Ascending aorta (tissue), 2 donors: ENCODE data around the gene HIVEP3. TPM values are rescaled to one million over a fixed set of nuclear protein-coding genes. Genes with fewer than 3 reads are reported as not detected.

Source experiments
- DNase-seq, 2 donors: peaks; one replicate each; pipeline ENCODE4 v3.0.0-alpha.2; 2019; ENCODE audit warnings: low spot score in 2 of 2
- H3K27ac ChIP-seq, 2 donors: fragments of 200-600 bp; sonication (generic); one replicate each; pipeline ENCODE4 v1.5.1; 2016 to 2017; ENCODE audit warnings: mild to moderate bottlenecking in 1 of 2
- H3K27me3 ChIP-seq: fragments of 200-600 bp; sonication (generic); one replicate; pipeline ENCODE4 v1.5.1; 2017
- H3K36me3 ChIP-seq, 2 donors: fragments of 200-600 bp; sonication (generic); one replicate each; pipeline ENCODE4 v1.5.1; 2016
- H3K4me1 ChIP-seq, 2 donors: fragments of 200-600 bp; sonication (generic); one replicate each; pipeline ENCODE4 v1.5.1; 2016 to 2017; ENCODE audit warnings: mild to moderate bottlenecking in 1 of 2
- H3K4me3 ChIP-seq, 2 donors: fragments of 200-600 bp; sonication (generic); one replicate each; pipeline ENCODE4 v1.5.1; 2016 to 2017; ENCODE audit warnings: mild to moderate bottlenecking in 1 of 2
- H3K9me3 ChIP-seq, 2 donors: fragments of 200-600 bp; sonication (generic); one replicate each; pipeline ENCODE4 v1.5.1; 2016
- intact Hi-C: fragments of 100-400 bp; cut with DNase I; formaldehyde crosslinking; loops from one replicate; pipeline ENCODE4 v1.15.1; 2023
- total RNA-seq: library from RNA; depleted of rRNA; stranded (reverse); fragments of >200 nt; gene quantifications from one replicate; pipeline ENCODE4 v1.1.0, GENCODE V29; 2016
- TF ChIP-seq, protein P1 (sequence below), 3 experiments: fragments of 200-600 bp in 2 of 3; fragments of 450-650 bp in 1 of 3; sonication (generic) in 2 of 3; IDR thresholded peaks; one replicate each; pipeline ENCODE4 v1.5.1; 2016 to 2019; ENCODE audit warnings: antibody characterized with exemption in 3 of 3, mild to moderate bottlenecking in 1 of 3, moderate library complexity in 1 of 3

HIVEP3 gene
- total RNA-seq, 1 donor from 2014 or later = 0.32 TPM

GRCh38 chr1:41870076-41870562 is 48.6 kb downstream of the HIVEP3 start:
- no peak for DNase-seq
- no peaks in the 10 kb centered on the region for H3K4me1 ChIP-seq
- TF ChIP-seq, protein P1, sequence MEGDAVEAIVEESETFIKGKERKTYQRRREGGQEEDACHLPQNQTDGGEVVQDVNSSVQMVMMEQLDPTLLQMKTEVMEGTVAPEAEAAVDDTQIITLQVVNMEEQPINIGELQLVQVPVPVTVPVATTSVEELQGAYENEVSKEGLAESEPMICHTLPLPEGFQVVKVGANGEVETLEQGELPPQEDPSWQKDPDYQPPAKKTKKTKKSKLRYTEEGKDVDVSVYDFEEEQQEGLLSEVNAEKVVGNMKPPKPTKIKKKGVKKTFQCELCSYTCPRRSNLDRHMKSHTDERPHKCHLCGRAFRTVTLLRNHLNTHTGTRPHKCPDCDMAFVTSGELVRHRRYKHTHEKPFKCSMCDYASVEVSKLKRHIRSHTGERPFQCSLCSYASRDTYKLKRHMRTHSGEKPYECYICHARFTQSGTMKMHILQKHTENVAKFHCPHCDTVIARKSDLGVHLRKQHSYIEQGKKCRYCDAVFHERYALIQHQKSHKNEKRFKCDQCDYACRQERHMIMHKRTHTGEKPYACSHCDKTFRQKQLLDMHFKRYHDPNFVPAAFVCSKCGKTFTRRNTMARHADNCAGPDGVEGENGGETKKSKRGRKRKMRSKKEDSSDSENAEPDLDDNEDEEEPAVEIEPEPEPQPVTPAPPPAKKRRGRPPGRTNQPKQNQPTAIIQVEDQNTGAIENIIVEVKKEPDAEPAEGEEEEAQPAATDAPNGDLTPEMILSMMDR (IDR thresholded peaks at IDR 0.05) = no peak
- H3K36me3 ChIP-seq = no peaks in the 10 kb centered on the region
- intact Hi-C loops = no loop called here
- no peaks in the 10 kb centered on the region for H3K9me3 ChIP-seq
- H3K27ac ChIP-seq = no peak overlapping the region
- H3K4me3 ChIP-seq = no peak overlapping the region
- H3K27me3 ChIP-seq = no peaks in the 10 kb centered on the region

DNA sequence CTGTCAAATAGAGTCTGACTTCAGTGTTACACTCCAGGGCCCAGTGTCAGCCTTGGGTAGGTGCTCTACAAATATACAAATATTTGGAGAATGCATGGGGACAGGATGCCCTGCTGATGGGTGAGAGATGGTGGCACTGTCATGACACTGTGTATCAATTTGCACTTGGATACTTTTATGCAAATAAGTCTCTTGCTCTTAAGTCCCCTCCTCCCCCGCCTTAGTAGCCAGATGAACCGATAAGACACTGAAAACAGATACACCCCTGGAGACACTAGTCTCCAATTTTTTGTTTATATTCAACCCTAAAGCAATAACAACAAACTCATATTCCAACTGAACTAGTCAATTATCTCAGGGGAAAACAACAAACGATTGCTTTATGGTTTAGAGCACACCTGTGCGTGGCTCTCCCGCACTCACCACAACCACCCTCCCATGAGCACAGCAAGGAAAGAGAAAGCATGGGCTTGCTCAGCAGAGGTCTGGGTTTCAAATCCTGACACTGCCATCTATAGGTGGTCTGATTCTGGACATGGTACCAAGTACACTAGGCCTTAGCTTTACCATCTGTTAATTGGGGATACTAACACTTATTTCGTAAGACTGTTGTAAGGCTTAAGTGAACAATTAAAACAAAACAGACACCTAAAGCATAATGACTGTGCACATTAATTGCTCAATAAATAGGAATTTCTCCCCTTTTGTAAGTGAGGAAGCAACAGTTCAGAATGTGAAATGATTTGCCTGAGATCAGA is 50.3 kb downstream of the HIVEP3 start:
- TF ChIP-seq, protein P1 (IDR thresholded peaks at IDR 0.05) = no peak
- intact Hi-C loops = no loop called here
- Histone ChIP-seq H3K27ac (no peak overlapping the region), H3K4me1 (no peaks in the 10 kb centered on the region), H3K27me3 (no peaks in the 10 kb centered on the region), H3K9me3 (no peaks in the 10 kb centered on the region), H3K4me3 (no peak overlapping the region), H3K36me3 (no peaks in the 10 kb centered on the region)
- DNase-seq = no peak

DNA sequence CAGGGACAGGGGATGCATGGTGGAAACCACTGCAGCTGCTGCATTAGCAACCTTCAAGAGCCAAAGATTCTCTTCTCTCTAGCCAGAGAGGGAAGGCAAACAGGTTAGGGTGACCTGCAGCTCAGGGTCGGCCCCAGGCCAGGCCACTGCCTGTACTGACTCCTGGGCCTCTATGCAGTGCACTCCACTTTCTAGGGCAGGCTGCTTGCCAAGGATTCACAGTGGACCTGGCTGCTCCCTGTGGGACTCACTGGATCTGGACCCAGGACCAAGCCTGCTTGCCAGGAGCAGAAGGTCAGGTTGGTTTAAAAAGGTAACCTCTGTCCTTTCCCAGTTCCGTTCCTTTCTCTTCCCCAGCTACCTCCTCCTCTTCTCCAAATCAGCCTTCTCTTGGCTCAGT is 52.4 kb downstream of the HIVEP3 start:
- TF ChIP-seq, protein P1 (IDR thresholded peaks at IDR 0.05) = no peak
- H3K36me3 ChIP-seq = no peaks in the 10 kb centered on the region
- no peaks in the 10 kb centered on the region for H3K27me3 ChIP-seq
- no peak overlapping the region for H3K4me3 ChIP-seq
- intact Hi-C loops = no loop called here
- no peak overlapping the region for H3K27ac ChIP-seq
- H3K4me1 ChIP-seq = no peaks in the 10 kb centered on the region
- no peaks in the 10 kb centered on the region for H3K9me3 ChIP-seq
- no peak for DNase-seq

DNA sequence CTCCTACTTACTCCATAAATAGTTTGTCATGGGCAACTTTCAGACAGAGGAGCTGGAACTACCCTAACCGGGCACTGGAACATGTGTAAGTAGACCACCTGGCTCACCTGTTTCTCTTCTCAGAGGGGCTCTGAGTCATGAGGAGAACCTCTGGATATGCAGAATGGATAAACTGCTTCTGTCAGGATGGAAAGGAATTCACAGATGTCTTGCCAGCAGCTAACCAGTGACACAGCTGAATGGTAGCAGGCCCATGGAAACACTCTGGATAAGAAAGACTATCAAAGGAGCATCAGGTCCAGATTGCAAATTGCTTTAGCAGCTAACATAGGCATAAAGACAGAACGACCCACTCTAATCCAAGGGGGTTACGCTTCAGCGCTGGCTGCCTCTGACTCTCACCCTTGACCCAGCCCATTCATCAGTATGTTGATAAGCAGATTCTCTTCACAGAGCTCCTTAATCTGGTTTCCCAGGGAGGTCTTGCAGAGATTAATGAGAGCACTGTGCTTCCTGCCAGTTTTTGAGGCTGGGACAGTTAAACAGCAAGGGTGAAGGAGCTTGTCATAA is 54.2 kb downstream of the HIVEP3 start:
- H3K4me3 ChIP-seq = no peak overlapping the region
- no peaks in the 10 kb centered on the region for H3K9me3 ChIP-seq
- H3K27me3 ChIP-seq = no peaks in the 10 kb centered on the region
- H3K36me3 ChIP-seq = no peaks in the 10 kb centered on the region
- intact Hi-C loops = no loop called here
- no peaks in the 10 kb centered on the region for H3K4me1 ChIP-seq
- DNase-seq = no peak
- H3K27ac ChIP-seq = no peak overlapping the region
- TF ChIP-seq, protein P1 (IDR thresholded peaks at IDR 0.05) = no peak

DNA sequence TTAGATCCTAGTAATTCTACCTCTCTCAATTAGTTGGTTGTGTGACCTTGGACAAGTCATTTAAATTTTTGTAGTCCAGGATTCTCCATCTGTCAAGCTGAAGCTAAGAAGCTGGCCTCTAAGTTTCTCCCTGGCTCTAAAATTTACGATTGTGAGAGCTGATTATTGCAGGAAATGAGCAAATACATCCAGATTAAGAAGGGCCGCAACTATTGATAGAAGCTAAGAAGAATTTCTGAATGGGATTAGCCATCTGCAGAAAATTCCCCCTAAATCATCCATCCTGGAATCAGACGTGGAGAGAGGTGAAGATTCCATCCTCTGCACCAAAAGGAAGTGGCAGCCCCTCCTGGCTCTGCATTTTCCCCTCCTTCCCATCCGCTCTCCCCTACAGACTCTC is 55.0 kb downstream of the HIVEP3 start:
- intact Hi-C loops = no loop called here
- H3K9me3 ChIP-seq = no peaks in the 10 kb centered on the region

More for the DNA sequence above, 55.0 kb downstream of the HIVEP3 start:
- DNase-seq = no peak
- Histone ChIP-seq H3K27ac (no peak overlapping the region), H3K27me3 (no peaks in the 10 kb centered on the region), H3K36me3 (no peaks in the 10 kb centered on the region), H3K4me1 (no peaks in the 10 kb centered on the region), H3K4me3 (no peak overlapping the region)
- TF ChIP-seq, protein P1 (IDR thresholded peaks at IDR 0.05) = no peak
